Tibial nerve (tissue), 4 donors: ENCODE results near the gene BBS4. TPM values are rescaled to one million over a fixed set of nuclear protein-coding genes. Genes with fewer than 3 reads are reported as not detected.
"Not testable (repeated sequence)": the region's sequence is repeated elsewhere in the genome, so short reads cannot be mapped to it uniquely, and the experiment has no call there.

Experiments
- DNase-seq, 2 donors: peaks; one replicate each; pipeline ENCODE4 v3.0.0-alpha.2; 2019; ENCODE audit warnings: low spot score in 2 of 2
- H3K27ac ChIP-seq, 4 donors: fragments of 200-600 bp; sonication (generic) in 3 of 4; one replicate each; pipeline ENCODE4 v1.5.1; 2017 to 2019; ENCODE audit warnings: mild to moderate bottlenecking in 1 of 4
- H3K27me3 ChIP-seq, 2 donors: fragments of 200-600 bp; sonication (generic) in 1 of 2; one replicate each; pipeline versions ENCODE4 v1.5.1 to v1.6.0; 2017 to 2019
- H3K36me3 ChIP-seq, 3 donors: fragments of 200-600 bp; sonication (generic); one replicate each; pipeline ENCODE4 v1.5.1; 2018 to 2019
- H3K4me1 ChIP-seq, 4 donors: fragments of 200-600 bp; sonication (generic) in 3 of 4; one replicate each; pipeline ENCODE4 v1.5.1; 2017 to 2019
- H3K4me3 ChIP-seq, 4 donors: fragments of 200-600 bp; sonication (generic) in 3 of 4; one replicate each; pipeline ENCODE4 v1.5.1; 2017 to 2019; ENCODE audit warnings: mild to moderate bottlenecking in 1 of 4, moderate library complexity in 1 of 4
- H3K9me3 ChIP-seq, 4 donors: fragments of 200-600 bp; sonication (generic) in 3 of 4; one replicate each; pipeline ENCODE4 v1.5.1; 2017 to 2019
- CTCF ChIP-seq, 5 experiments: fragments of 200-600 bp in 3 of 5; fragments of 450-650 bp in 2 of 5; sonication (generic) in 3 of 5; IDR thresholded peaks; one replicate each; pipeline ENCODE4 v1.5.1; 2016 to 2019; ENCODE audit warnings: antibody characterized with exemption in 5 of 5, mild to moderate bottlenecking in 3 of 5, moderate library complexity in 2 of 5
- EP300 ChIP-seq, 2 donors: sonication (generic); formaldehyde crosslinking; IDR thresholded peaks; one replicate each; pipeline ENCODE4 v1.6.1; 2017; ENCODE audit warnings: antibody characterized with exemption in 2 of 2, mild to moderate bottlenecking in 1 of 2
- POLR2A ChIP-seq, 2 donors: fragments of 450-650 bp; IDR thresholded peaks; one replicate each; pipeline ENCODE4 v1.6.1; 2017; ENCODE audit warnings: antibody characterized with exemption in 2 of 2, mild to moderate bottlenecking in 2 of 2, moderate library complexity in 2 of 2
- WGBS, 2 donors: methylation state at CpG; one replicate each; pipeline ENCODE4 v1.1.5; 2018; 5-methylcytosine and 5-hydroxymethylcytosine counted together
- total RNA-seq, 4 donors: library from RNA; depleted of rRNA; stranded (reverse); fragments of >200 nt; gene quantifications; one replicate each; pipeline ENCODE4 v1.1.0, GENCODE V29; 2016

BBS4 gene
- total RNA-seq, 4 donors from 2014 or later: 28.4 to 63.3 (median 38.7) TPM

GRCh38 chr15:72706266-72706665, 20.3 kb downstream of the BBS4 start:
- H3K36me3 ChIP-seq: peaks cover 0 to 11% (median 0%) of the 10 kb centered on the region in 3 donors
- no peak for DNase-seq
- no peak overlapping the region for H3K4me3 ChIP-seq
- no peaks in the 10 kb centered on the region for H3K27me3 ChIP-seq
- H3K27ac ChIP-seq: no peak overlapping the region
- peaks cover 0 to 10% (median 0%) of the 10 kb centered on the region in 4 donors for H3K4me1 ChIP-seq
- H3K9me3 ChIP-seq: no peaks in the 10 kb centered on the region
- WGBS, 2 donors: 94 to 95% methylated on average over 11 of the region's 11 CpGs
- TF ChIP-seq POLR2A (IDR thresholded peaks at IDR 0.05) (no peak), EP300 (IDR thresholded peaks at IDR 0.05) (no peak), CTCF (IDR thresholded peaks at IDR 0.05) (no peak)

DNA sequence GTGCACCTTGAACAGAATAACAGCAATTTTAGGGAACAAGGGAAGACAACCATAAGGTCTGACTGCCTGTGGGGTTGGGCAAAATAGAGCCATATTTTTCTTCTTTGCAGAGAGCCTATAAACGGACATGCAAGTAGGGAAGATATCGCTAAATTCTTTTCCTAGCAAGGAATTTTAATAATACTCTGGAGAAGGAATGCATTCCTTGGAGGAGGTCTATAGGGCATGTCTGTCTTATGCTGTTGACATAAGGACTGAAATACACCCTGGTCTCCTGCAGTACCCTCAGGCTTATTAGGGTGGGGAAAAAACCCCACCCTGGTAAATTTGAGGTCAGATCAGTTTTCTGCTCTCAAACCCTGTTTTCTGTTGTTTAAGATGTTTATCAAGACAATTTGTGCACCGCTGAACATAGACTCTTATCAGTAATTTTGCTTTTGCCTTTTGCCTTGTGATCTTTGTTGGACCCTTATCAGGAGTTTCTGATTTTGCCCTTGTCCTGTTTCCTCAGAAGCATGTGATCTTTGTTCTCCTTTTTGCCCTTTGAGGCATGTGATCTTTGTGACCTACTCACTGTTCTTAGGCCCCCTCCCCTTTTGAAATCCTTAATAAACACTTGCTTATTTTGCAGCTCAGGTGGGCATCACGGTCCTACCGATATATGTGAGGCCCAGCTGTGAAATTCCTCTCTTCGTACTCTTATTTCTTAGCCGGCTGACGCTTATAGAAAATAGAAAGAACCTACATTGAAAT, 22.7 kb downstream of the BBS4 start:
- Histone ChIP-seq H3K4me1 (peaks cover 0 to 10% (median 0%) of the 10 kb centered on the region in 4 donors), H3K36me3 (peaks cover 0 to 35% (median 7%) of the 10 kb centered on the region in 3 donors)
- not testable (repeated sequence) for H3K27ac ChIP-seq, H3K9me3 ChIP-seq, DNase-seq, H3K27me3 ChIP-seq, H3K4me3 ChIP-seq
- 76% methylated on average over 8 of the region's 8 CpGs for WGBS, 2 donors

DNA sequence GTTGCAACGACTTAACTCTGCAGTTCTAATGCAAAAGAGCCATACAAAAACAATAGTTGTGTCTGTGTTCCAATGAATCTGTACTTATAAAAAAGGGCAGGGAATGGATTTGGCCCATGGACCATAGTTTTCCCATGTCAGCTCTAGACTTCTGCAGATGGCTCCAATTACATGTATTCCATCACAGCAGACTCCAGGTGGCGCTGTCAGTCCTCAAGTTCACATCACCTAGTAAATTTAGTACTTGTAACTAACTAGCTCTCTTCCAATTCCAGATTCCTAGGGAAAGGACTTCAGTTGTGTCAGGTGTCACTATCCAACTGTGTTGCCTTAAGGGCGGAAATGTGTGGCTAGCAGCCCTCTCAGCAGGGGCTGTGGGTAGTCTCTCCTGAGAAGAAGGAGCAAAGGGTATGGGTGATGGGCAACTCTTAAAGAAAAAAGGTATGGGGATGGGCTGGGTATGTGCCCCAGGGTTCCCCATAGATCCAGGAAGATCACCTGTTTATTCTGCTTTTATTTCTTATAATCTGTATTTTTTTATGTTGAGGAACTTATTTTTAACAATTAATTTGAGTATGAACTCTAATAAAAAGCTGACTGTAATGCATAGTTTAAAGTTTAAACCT, 36.2 kb downstream of the BBS4 start:
- 37% methylated on average over 3 of the region's 3 CpGs for WGBS, 2 donors
- Histone ChIP-seq H3K36me3 (peaks cover 0 to 52% (median 0%) of the 10 kb centered on the region in 3 donors), H3K9me3 (no peaks in the 10 kb centered on the region), H3K27me3 (no peaks in the 10 kb centered on the region), H3K4me3 (no peak overlapping the region), H3K27ac (no peak overlapping the region), H3K4me1 (no peaks in the 10 kb centered on the region)
- TF ChIP-seq EP300 (IDR thresholded peaks at IDR 0.05): no peak
- peak; percentile 44 to 63 (median 52) for TF ChIP-seq CTCF (IDR thresholded peaks at IDR 0.05)
- DNase-seq: peak; percentile 21 to 60

DNA sequence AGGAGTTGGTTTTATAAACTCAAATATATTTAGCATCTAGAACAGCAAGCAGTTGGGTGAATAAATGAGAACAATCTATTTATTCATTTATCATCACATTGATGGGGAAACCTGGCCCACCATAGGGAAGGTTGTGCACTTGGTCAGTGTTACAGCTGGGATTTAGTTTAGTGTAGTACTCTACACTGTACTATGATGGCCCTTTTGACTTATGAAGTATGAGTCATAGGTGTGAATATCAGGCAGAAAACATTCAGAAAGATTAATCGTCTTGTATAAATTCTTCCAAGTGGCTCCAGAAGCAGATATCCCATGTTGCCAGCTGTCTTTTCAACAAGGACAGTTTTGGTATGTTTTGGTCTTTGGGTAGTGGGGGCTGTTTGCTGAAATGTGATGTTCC, 38.0 kb downstream of the BBS4 start:
- Histone ChIP-seq H3K27ac (no peak overlapping the region), H3K27me3 (no peaks in the 10 kb centered on the region), H3K36me3 (peaks cover 0 to 51% (median 0%) of the 10 kb centered on the region in 3 donors), H3K9me3 (no peaks in the 10 kb centered on the region), H3K4me1 (no peaks in the 10 kb centered on the region), H3K4me3 (no peak overlapping the region)
- 73 to 75% methylated on average over 1 of the region's 1 CpG for WGBS, 2 donors
- TF ChIP-seq CTCF (IDR thresholded peaks at IDR 0.05) (no peak), EP300 (IDR thresholded peaks at IDR 0.05) (no peak)
- no peak for DNase-seq

- no peak for TF ChIP-seq EP300 (IDR thresholded peaks at IDR 0.05)
- no peak for TF ChIP-seq POLR2A (IDR thresholded peaks at IDR 0.05)
- no peak for TF ChIP-seq CTCF (IDR thresholded peaks at IDR 0.05)
- no peak for DNase-seq
- Histone ChIP-seq H3K27ac (no peak overlapping the region), H3K36me3 (peaks cover 0 to 59% (median 0%) of the 10 kb centered on the region in 3 donors), H3K4me3 (no peak overlapping the region), H3K27me3 (no peaks in the 10 kb centered on the region), H3K9me3 (no peaks in the 10 kb centered on the region), H3K4me1 (no peaks in the 10 kb centered on the region)
- 80 to 85% methylated on average over 3 of the region's 3 CpGs for WGBS, 2 donors
Measured at GRCh38 chr15:72725446-72725845, 39.4 kb downstream of the BBS4 start.

GRCh38 chr15:72725851-72726250, 39.8 kb downstream of the BBS4 start:
- H3K4me3 ChIP-seq, DNase-seq, H3K9me3 ChIP-seq, H3K27me3 ChIP-seq, H3K27ac ChIP-seq, H3K4me1 ChIP-seq: not testable (repeated sequence)
- WGBS, 2 donors: 94 to 100% methylated on average over 6 of the region's 6 CpGs
- peaks cover 0 to 63% (median 0%) of the 10 kb centered on the region in 3 donors for H3K36me3 ChIP-seq
